Measurements from ENCODE around the gene KIF26B.

Gene KIF26B

DNA sequence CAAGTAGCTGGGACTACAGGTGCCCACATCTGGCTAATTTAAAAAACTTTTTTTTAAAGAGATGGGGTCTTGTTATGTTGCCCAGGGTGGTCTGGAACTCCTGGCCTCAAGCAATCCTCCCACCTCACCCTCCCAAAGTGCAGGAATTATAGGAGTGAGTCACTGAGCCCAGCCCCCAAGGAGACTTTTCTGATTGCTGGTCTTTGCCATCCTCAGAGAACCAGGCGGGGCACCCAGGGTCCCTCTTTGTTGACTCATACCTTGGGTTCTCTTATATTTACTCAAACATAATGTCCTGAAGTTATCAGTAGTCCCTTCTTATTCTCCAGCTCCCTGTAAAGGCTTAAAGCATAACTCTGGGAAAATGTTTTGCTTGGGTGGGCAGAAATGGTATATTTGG, 51.1 kb downstream of the KIF26B start:
- Histone ChIP-seq H3F3A (ENCODE audit: insufficient read depth, low read length) (no peaks in the 10 kb centered on the region), H3K27ac (ENCODE audit: low read depth, low read length, poor library complexity, severe bottlenecking) (no peak overlapping the region), H3K9me3 (ENCODE audit: low read length) (peaks cover 7% of the 10 kb centered on the region; the same call in 1 of the 2 replicates), H3K36me3 (ENCODE audit: insufficient read depth, low read length) (no peaks in the 10 kb centered on the region; the same call in 1 of the 2 replicates), H2AFZ (ENCODE audit: low read length) (no peak overlapping the region), H3K4me1 (ENCODE audit: insufficient read depth, low read length, severe bottlenecking) (no peaks in the 10 kb centered on the region), H3K9me2 (ENCODE audit: low read depth, low read length) (no peaks in the 10 kb centered on the region), H3K79me2 (ENCODE audit: insufficient read depth, low read length) (no peaks in the 10 kb centered on the region), H3K4me2 (ENCODE audit: low read length) (no peak overlapping the region), H3K9ac (ENCODE audit: low read length) (no peak overlapping the region), H4K20me1 (ENCODE audit: insufficient read depth, low read length) (no peaks in the 10 kb centered on the region), H3K4me3 (ENCODE audit: low read depth, low read length, poor library complexity, severe bottlenecking) (no peak overlapping the region), H3K27me3 (ENCODE audit: insufficient read depth, low read length) (no peaks in the 10 kb centered on the region)
- no peak for TF ChIP-seq EZH2 (IDR thresholded peaks at IDR 0.05; ENCODE audit: borderline replicate concordance, low read length)
- TF ChIP-seq CTCF (IDR thresholded peaks at IDR 0.05; ENCODE audit: low read length) = no peak

- no peaks in the 10 kb centered on the region for H3K79me2 ChIP-seq (ENCODE audit: insufficient read depth, low read length)
- no peaks in the 10 kb centered on the region for H3K27me3 ChIP-seq (ENCODE audit: insufficient read depth, low read length)
- TF ChIP-seq EZH2 (IDR thresholded peaks at IDR 0.05; ENCODE audit: borderline replicate concordance, low read length) (no peak), CTCF (IDR thresholded peaks at IDR 0.05; ENCODE audit: low read length) (no peak)
- H4K20me1 ChIP-seq (ENCODE audit: insufficient read depth, low read length) = no peaks in the 10 kb centered on the region
- no peak overlapping the region for H3K27ac ChIP-seq (ENCODE audit: low read depth, low read length, poor library complexity, severe bottlenecking)
- no peak overlapping the region for H3K9ac ChIP-seq (ENCODE audit: low read length)
- no peaks in the 10 kb centered on the region for H3F3A ChIP-seq (ENCODE audit: insufficient read depth, low read length)
- peaks cover 7% of the 10 kb centered on the region; the same call in 1 of the 2 replicates for H3K9me3 ChIP-seq (ENCODE audit: low read length)
- H2AFZ ChIP-seq (ENCODE audit: low read length) = no peak overlapping the region
- H3K4me3 ChIP-seq (ENCODE audit: low read depth, low read length, poor library complexity, severe bottlenecking) = no peak overlapping the region
- H3K36me3 ChIP-seq (ENCODE audit: insufficient read depth, low read length) = no peaks in the 10 kb centered on the region; the same call in 1 of the 2 replicates
- no peaks in the 10 kb centered on the region for H3K9me2 ChIP-seq (ENCODE audit: low read depth, low read length)
- no peak overlapping the region for H3K4me2 ChIP-seq (ENCODE audit: low read length)
- no peaks in the 10 kb centered on the region for H3K4me1 ChIP-seq (ENCODE audit: insufficient read depth, low read length, severe bottlenecking)
Measured at GRCh38 chr1:245207056-245207638, 52.4 kb downstream of the KIF26B start.

- H3K9me2 ChIP-seq (ENCODE audit: low read depth, low read length) = no peaks in the 10 kb centered on the region
- no peaks in the 10 kb centered on the region for H4K20me1 ChIP-seq (ENCODE audit: insufficient read depth, low read length)
- H3K27me3 ChIP-seq (ENCODE audit: insufficient read depth, low read length) = no peaks in the 10 kb centered on the region
- H3K9me3 ChIP-seq (ENCODE audit: low read length) = peaks cover 7% of the 10 kb centered on the region; the same call in 1 of the 2 replicates
- H3K4me2 ChIP-seq (ENCODE audit: low read length) = no peak overlapping the region
- H3K36me3 ChIP-seq (ENCODE audit: insufficient read depth, low read length) = no peaks in the 10 kb centered on the region; the same call in 1 of the 2 replicates
- H2AFZ ChIP-seq (ENCODE audit: low read length) = no peak overlapping the region
- no peaks in the 10 kb centered on the region for H3F3A ChIP-seq (ENCODE audit: insufficient read depth, low read length)
- no peak overlapping the region for H3K9ac ChIP-seq (ENCODE audit: low read length)
- no peak for TF ChIP-seq EZH2 (IDR thresholded peaks at IDR 0.05; ENCODE audit: borderline replicate concordance, low read length)
- no peak for TF ChIP-seq CTCF (IDR thresholded peaks at IDR 0.05; ENCODE audit: low read length)
- H3K4me3 ChIP-seq (ENCODE audit: low read depth, low read length, poor library complexity, severe bottlenecking) = no peak overlapping the region
- H3K4me1 ChIP-seq (ENCODE audit: insufficient read depth, low read length, severe bottlenecking) = no peaks in the 10 kb centered on the region
- H3K27ac ChIP-seq (ENCODE audit: low read depth, low read length, poor library complexity, severe bottlenecking) = no peak overlapping the region
- no peaks in the 10 kb centered on the region for H3K79me2 ChIP-seq (ENCODE audit: insufficient read depth, low read length)
Measured at GRCh38 chr1:245207801-245208200, 53.0 kb downstream of the KIF26B start.
